Measurements from ENCODE around the gene RAB40A. TPM values are rescaled to one million over a fixed set of nuclear protein-coding genes. Genes with fewer than 3 reads are reported as not detected.
"Not testable (repeated sequence)": the region's sequence is repeated elsewhere in the genome, so short reads cannot be mapped to it uniquely, and the experiment has no call there.

RAB40A gene
- total RNA-seq, 1 experiment from 2014 or later: 1.0 TPM

GRCh38 chrX:103489733-103490132 lies 29.6 kb downstream of the RAB40A start:
- H3K79me2 ChIP-seq (ENCODE audit: low read depth); POLR2A ChIA-PET (ENCODE audit: unreplicated experiment); H3K9me3 ChIP-seq (ENCODE audit: insufficient read depth, low read depth); H3K4me2 ChIP-seq; H3K36me3 ChIP-seq (ENCODE audit: low read depth); H3K27ac ChIP-seq; H3K27me3 ChIP-seq (ENCODE audit: insufficient read depth, low read depth); H3K4me1 ChIP-seq (replicated peaks; ENCODE audit: insufficient read depth); H3F3A ChIP-seq (ENCODE audit: insufficient read depth, low read depth); H2AFZ ChIP-seq; H3K9me2 ChIP-seq (ENCODE audit: insufficient read depth); BruUV-seq (replicated peaks); H4K20me1 ChIP-seq (ENCODE audit: insufficient read depth); H3K4me3 ChIP-seq: not testable (repeated sequence)
- peak; percentile 67 for TF ChIP-seq CTCF (conservative IDR thresholded peaks at IDR 0.05)
- intact Hi-C loops (cut with micrococcal nuclease; ENCODE audit: unreplicated experiment): loop anchor here (2.0 kb wide), 1 partner anchor 327 kb away; no protein-coding TSS in a partner anchor
- CTCF ChIA-PET: interaction anchor here (0.7 kb wide), 1 partner anchor 342 kb away, joined by 7 read pairs; the partner anchor contains the start of gene RAB9B
- DNase-seq: peak in 1 of 2 experiments; percentile 26

- ChIA-PET POLR2A (ENCODE audit: unreplicated experiment) (no interaction called here), CTCF (interaction anchor here (0.7 kb wide), 1 partner anchor 343 kb away, joined by 7 read pairs; the partner anchor contains the start of gene RAB9B)
- Histone ChIP-seq H3K36me3 (ENCODE audit: low read depth) (no peaks in the 10 kb centered on the region), H3K9me2 (ENCODE audit: insufficient read depth) (no peaks in the 10 kb centered on the region), H3K4me1 (replicated peaks; ENCODE audit: insufficient read depth) (no peaks in the 10 kb centered on the region), H3K4me3 (no peak overlapping the region), H3K9me3 (ENCODE audit: insufficient read depth, low read depth) (no peaks in the 10 kb centered on the region), H3K27me3 (ENCODE audit: insufficient read depth, low read depth) (no peaks in the 10 kb centered on the region), H3K79me2 (ENCODE audit: low read depth) (no peaks in the 10 kb centered on the region), H4K20me1 (ENCODE audit: insufficient read depth) (no peaks in the 10 kb centered on the region), H2AFZ (no peak overlapping the region), H3F3A (ENCODE audit: insufficient read depth, low read depth) (no peaks in the 10 kb centered on the region), H3K4me2 (no peak overlapping the region), H3K27ac (no peak overlapping the region)
- TF ChIP-seq EZH2 (IDR thresholded peaks at IDR 0.05; ENCODE audit: low read depth) (no peak), CTCF (conservative IDR thresholded peaks at IDR 0.05) (no peak)
- BruUV-seq (replicated peaks): no TSS peak
- intact Hi-C loops (cut with micrococcal nuclease; ENCODE audit: unreplicated experiment): loop anchor here (2.0 kb wide), 1 partner anchor 328 kb away; no protein-coding TSS in a partner anchor
- DNase-seq: no peak
Measured at GRCh38 chrX:103488794-103489193, 30.5 kb downstream of the RAB40A start.

GRCh38 chrX:103488332-103488731 lies 31.0 kb downstream of the RAB40A start:
- H3K27me3 ChIP-seq (ENCODE audit: insufficient read depth, low read depth): no peaks in the 10 kb centered on the region
- no TSS peak for BruUV-seq (replicated peaks)
- ChIA-PET POLR2A (ENCODE audit: unreplicated experiment) (no interaction called here), CTCF (no interaction called here)
- no peaks in the 10 kb centered on the region for H4K20me1 ChIP-seq (ENCODE audit: insufficient read depth)
- H3K4me2 ChIP-seq: no peak overlapping the region
- H3F3A ChIP-seq (ENCODE audit: insufficient read depth, low read depth): no peaks in the 10 kb centered on the region
- H3K4me1 ChIP-seq (replicated peaks; ENCODE audit: insufficient read depth): no peaks in the 10 kb centered on the region
- H3K9me2 ChIP-seq (ENCODE audit: insufficient read depth): no peaks in the 10 kb centered on the region
- H2AFZ ChIP-seq: no peak overlapping the region
- no peaks in the 10 kb centered on the region for H3K36me3 ChIP-seq (ENCODE audit: low read depth)
- H3K79me2 ChIP-seq (ENCODE audit: low read depth): no peaks in the 10 kb centered on the region
- intact Hi-C loops (cut with micrococcal nuclease; ENCODE audit: unreplicated experiment): loop anchor here (2.0 kb wide), 1 partner anchor 328 kb away; no protein-coding TSS in a partner anchor
- TF ChIP-seq EZH2 (IDR thresholded peaks at IDR 0.05; ENCODE audit: low read depth): no peak
- TF ChIP-seq CTCF (conservative IDR thresholded peaks at IDR 0.05): peak; percentile 56
- H3K27ac ChIP-seq: no peak overlapping the region
- H3K4me3 ChIP-seq: no peak overlapping the region
- H3K9me3 ChIP-seq (ENCODE audit: insufficient read depth, low read depth): no peaks in the 10 kb centered on the region
- DNase-seq: peak in 1 of 2 experiments; percentile 5

Data from PC-9 (cell line).